T-helper 2 cell treated with Interferon-gamma antibody and Interleukin-4, amounts not matched to agents 100 ng/mL and 5 ng/mL, for 36 hours (primary cell): ENCODE results near the gene FAM131C. TPM values are rescaled to one million over a fixed set of nuclear protein-coding genes. Genes with fewer than 3 reads are reported as not detected.

Experiments
- intact Hi-C: fragments of 100-400 bp; cut with micrococcal nuclease; formaldehyde crosslinking; loops from one replicate; pipeline ENCODE4 v1.15.1; 2023
- total RNA-seq: library from RNA; stranded (reverse); gene quantifications from 2 replicates; pipeline ENCODE4 v1.2.3, GENCODE V29; 2022

The FAM131C gene, protein sequence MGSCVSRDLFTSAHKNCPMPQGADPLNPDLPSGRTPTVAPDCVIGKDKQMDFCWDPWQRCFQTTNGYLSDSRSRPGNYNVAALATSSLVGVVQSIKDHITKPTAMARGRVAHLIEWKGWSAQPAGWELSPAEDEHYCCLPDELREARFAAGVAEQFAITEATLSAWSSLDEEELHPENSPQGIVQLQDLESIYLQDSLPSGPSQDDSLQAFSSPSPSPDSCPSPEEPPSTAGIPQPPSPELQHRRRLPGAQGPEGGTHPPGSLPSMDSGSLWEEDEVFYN
- 0.41 and 0.45 TPM in 2 replicates for total RNA-seq

DNA sequence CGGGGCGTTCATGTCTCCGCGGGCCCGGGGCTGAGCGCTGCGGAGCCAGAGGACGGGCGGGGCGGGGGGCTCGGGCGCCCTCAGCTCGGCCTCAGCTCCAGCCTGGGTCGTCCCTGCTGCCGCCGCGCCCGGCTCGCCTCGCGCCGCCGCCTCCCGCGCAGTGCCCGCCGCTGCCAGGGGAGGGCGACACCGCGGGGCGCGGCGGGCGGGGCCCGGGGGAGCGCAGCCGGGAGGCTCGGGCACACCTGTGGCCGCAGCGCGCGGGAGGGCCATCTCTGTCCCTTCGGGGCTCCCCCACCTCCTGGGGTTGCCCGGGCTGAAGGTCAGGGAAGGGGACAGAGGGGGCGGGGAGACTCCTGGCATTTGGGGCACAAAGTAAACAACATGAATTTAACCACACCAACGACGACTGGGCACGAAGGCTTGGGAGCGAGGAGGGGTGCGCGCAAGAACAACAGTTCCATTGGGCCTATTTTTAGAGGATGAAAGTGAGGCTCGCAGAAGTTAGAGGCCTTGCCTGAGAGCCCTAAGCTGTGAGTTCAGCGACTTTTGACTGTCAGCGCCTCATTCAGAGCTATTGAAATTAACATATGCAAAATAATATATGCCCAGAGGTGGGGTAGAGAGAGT lies at the start of gene FAM131C:
FAM131C (minus strand) TSS at position 162 of the 630 bp plus-strand sequence. CDS start 209 bp downstream, outside the sequence.
- intact Hi-C loops = loop anchor here (5.0 kb wide), 1 partner anchor 279 kb away; the partner anchor contains the start of gene FBXO42

DNA sequence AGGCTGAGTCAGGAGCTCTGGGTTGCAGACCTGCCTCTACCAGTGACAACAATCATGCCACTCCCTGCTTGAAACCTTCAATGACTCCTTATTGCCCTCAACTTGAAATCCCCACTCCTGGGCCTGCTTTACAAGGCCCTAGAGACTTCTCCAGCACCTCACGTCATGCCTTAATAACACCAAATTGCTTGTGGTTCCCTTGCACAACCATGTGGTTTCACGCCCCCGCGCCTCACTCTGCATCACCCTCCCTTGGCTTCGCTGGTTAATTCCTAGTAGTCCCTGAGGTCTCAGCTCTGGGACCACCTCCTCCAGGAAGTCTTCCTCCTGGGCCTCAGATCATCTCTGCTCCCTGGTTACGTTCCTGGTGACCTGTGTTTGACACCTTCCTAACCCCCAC lies 49.5 kb upstream of the FAM131C start:
- intact Hi-C loops = no loop called here

DNA sequence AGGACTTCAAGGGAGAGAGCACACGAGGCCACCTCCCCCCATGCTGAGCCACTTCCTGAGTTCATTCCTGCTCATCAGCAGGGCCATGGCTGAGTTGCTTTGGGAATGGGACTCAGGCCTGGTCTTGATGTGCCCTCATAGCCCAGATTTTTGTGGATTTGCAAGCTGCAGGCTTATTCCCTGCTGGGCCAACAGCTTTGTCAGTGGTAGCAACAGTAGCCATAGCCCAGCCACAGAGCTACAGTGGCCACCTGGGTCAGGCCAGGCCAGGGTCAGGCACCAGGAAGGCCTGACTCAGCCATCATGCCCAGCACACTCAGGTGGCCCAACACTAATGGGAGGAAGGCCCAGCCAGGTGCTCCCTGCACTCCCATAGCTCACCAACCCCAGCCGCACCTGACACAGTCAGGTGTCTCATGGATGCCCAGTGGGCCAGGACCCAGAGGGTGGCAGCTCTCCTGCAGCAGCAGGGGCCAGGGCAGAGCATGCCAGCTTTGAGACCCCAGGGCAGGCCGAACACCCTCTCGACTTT lies 49.0 kb upstream of the FAM131C start:
- intact Hi-C loops = no loop called here

DNA sequence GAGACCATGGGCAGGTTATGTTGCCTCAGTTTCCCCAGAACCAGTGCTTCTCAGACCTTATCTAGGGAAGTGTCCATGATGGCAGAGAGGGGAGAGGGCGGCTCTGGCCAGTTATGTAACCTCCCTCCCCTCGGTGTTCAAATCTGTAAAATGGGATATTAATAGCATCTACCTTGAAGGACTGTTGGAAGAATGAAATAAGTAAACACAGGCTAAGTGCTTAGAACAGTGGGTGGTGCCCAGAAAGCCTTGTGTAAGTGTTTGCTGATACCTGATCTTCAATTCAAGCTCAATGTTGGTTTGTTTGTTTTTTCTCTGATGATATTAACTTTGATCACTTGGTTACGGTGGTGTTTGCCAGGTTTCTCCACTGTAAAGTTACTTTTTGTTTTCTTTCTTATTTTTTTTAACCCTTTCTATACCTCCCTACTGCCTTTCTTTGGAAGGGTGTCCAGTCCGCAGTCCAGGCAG lies 47.5 kb upstream of the FAM131C start:
- intact Hi-C loops = no loop called here

DNA sequence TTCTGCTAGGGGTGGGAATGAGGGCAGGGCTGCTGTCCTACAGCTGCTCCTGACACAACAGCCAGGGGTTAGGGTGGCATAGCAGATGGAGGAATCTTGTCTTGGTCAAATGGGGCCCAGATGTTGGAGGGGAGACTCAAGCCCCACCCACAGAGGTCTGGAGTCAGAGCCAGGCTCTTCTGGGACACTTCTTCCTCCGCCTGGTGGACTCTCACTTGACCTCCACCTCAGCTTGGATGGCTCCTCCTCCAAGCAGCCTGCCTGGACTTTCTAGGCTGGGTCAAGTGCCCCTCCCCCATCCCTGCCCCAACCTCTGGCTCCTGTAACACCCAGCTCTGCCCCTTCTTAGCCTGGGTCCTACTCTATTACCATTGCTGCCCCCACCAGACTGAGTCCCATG lies 47.0 kb upstream of the FAM131C start:
- intact Hi-C loops = no loop called here

DNA sequence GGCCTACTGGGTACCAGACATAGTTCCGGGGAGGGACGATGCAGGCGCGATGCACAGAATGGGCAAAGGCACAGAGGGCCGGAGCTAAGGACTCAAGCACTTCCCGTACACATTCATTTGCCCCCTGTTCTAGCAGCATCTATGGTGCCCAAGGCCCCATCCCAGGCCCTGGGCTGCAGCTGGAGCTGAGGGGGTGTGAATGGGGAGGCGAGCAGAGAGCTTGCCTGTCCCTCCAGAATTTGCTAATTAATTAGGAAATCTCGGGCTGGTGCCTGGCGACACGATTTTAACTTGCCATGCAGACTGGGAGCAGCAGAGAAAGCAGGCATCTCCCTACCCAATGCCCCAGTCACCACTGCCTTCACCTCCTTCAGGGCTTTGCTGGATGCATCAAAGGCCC lies 46.5 kb upstream of the FAM131C start:
- intact Hi-C loops = no loop called here

DNA sequence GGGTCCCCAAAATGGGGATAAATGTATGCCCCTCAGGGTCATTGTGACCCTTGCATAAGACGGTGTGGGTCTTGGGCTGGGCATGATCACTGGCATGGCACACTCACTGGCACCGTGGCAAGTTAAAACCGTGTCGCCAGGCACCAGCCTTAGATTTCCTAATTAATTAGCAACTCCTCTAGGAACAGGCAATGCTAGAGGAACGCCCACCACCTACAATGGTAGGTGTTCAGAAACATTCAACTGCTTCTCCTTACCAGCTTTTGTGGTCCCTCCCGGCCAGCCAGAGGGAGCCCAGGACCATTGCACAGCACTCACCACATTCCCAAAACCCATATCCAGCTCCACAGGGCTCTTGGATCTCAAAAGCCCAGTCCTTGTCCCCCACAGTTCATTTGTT lies 46.1 kb upstream of the FAM131C start:
- intact Hi-C loops = no loop called here

DNA sequence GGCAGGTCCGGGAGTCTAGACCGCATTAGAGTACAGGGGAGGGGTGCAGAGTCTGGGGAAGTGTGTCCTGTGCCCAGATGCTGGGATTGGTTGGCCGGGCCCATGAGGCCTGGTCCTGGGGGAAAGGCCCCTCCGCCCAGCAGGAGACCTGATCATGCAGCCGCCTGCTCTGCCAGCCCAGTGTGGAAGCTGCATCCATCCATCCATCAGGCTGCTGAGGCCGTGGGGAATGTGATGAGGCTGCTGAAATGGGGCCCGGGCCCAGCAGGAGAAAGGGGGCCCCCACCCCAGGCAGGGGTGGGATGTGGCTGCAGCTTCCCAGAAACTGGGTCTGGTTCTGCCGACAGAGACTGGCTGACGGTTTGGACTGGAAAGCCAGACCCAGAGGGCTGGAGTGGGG lies 45.3 kb upstream of the FAM131C start:
- intact Hi-C loops = no loop called here

DNA sequence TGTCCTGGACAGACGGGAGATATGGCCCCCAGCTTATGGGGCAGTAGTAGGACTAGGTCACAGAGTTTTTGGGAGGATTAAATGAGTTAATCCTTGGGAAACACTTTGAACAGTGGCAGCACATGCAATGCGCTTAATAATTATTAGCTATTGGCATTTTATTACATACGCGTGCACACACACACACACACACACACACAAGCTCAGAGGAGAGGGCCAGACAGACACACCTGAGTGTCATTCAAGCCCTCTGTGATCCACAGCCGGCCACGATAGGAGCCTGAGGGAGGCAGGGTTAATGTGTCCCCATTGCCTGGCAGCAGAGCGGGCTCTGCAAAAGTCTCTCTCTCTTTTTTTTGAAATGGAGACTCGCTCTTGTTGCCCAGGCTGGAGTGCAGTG lies 44.5 kb upstream of the FAM131C start:
- intact Hi-C loops = no loop called here

DNA sequence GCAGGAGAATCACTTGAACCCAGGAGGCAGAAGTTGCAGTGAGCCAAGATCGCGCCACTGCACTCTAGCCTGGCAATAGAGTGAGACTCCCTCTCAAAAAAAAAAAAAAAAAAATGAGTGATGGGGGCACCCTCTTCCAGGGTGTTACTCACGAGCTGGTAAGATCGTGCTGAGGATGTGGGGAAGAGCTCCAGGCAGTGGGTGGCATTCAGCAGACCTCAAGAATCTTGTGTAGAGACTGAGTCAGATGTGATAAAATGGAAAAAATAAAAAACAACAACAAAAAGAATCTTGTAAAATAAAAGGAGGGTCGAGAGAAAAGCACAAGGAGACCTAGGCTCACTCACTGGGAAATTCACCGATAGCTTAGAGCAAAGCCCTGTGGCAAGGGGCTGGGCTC lies 43.9 kb upstream of the FAM131C start:
- intact Hi-C loops = no loop called here

DNA sequence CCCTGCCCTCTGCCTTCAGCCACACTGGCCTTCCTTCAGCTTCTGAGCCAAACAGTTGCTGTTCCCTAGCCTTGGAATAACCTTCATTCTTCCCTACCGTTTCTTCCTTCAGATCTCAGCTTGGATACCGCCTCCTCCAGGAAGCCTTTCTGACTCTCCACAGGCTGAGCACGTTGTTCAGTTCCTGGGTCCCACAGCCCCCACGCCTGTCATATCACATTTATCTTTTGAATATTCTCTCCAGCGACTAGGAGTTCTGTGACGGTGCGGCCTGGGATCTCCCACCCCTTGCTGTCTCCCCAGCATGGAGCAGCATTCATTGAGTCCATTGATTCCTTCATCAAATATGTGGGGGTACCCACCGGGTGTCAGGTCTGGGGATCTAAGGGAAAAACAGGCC lies 43.2 kb upstream of the FAM131C start:
- intact Hi-C loops = no loop called here

DNA sequence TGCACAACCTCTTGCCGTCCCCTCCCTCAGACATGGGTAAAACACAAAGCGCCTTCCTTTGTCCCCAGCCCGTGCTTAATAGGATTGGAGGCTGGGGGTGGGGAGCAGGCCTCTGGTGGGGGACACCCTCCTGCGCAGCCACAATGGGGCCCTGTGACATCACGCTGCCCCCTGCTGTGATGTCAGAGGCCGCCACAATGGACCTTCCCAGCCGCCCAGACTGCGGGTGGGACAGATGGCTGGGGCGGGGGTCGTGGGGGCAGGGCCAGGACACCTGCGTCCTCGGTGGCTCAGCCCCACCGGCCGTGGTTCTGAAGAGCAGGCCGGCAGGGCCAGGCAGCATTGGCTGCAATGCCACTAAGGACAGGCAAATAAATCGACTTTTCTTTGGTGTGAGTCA lies 42.6 kb upstream of the FAM131C start:
- intact Hi-C loops = no loop called here

DNA sequence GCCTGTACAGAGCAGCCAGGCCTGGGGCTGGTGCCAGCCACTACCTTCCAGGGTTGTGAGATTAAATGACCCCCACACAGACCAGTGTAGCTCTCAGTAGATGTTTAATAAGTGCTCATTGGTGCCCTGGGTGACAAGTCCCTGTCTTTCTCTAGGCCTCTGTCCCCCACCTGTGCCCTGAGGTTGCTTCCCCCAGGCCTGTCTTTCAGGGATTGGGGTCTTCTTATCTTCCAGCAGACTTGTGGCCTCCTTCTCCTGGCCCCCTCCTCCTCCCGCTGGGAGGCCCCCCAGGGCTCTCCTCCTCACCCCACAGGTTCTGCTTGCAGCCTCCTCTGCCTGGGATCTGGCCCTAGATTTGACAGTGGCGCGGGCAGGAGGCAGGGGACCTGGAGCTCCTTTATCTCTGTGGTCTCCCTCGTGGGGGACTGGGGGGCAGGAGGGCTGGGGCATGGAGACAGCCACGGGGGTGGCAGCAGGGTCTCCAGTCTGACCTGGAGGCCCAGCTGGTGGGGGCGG lies 42.1 kb upstream of the FAM131C start:
- intact Hi-C loops = no loop called here

DNA sequence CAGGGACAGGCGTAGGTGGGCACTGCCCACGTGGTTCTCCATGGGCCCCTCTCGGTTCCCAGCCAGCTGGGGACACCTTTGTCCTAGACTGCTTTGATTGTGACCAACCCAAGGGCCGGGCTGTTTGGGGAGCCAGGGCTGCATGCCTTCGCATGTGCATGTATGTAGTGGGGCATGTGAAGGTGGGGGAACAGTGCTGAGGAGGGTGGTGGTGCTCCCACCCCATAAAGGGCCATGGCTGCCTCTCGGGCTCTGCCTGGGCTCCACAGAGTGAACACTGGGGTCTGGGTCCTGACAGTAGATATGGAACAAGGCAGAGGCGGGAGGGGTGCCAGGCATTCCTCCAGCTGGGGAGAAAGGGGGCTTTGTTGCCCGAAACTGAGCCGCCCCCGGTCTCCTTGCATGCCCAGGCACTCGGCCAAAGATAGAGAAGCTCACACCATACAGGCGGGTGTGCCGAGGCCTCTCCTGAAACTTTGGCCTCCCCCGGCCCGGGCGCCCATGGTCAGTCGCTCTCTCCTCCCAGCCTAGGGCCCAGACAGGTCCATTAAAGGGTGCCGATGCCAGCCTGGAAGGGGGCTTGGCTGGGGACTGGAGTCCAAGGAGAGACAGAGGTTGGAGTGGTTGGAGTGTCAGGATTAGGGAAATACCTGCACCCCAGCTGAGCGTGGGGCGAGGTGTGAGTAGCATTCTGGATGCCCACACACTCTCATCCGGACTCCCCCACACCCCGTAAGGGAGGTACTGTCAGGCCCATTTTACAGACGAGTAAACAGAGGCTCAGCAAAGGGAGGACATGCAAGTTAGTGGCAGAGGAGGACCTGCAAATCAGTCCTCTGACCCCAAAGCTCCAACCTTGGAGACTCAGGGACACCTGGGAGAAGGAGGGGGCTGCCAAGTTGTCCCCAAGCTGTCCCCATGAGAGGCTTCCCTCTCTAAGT lies 41.3 kb upstream of the FAM131C start:
- intact Hi-C loops = no loop called here

DNA sequence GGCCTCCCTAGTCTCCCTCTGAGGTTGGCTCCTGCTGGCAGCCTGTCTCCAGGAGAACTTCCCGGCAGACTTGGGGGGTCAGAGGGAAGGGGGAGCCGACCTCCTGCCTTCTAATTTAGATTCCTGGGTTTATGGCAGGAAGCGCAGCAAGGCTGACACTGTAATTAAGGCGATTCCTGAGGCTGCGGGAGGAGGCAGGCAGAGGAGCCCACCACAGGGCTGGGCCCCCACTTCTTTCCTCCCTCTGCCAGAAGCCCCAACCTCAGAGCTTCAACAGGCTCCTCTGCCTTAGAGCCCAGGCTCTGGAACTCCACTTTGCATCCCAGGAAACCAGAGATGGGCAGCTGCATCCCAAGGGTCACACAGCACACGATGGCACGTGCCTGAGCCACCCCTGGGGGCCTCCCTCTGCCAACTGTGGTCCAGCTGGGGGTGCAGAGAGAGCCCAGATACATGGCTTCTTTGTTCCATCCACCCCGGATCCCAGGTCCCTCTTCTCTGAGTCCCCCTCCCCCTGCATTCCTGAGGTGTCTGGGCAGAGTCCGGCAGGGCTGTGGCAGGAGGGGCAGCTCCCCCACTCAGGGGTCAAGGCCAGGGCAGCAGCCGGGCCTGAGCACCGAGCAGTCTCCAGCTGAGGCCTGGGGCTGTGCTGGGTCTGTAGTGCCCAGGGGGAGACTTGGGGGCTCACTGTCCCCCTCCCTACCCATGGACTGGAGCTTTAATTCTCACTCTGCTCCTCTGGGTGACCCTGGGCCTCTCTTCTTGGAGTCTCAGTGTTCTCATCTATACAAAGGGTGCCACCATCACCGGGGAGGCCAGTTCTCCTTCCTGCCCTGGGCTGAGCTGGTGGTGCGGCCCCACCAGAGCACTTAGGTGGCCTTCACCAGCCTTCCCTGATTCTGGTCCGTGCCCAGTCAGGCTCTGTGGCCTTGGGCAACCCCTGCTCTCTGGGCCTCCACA lies 39.4 kb upstream of the FAM131C start:
- intact Hi-C loops = no loop called here

DNA sequence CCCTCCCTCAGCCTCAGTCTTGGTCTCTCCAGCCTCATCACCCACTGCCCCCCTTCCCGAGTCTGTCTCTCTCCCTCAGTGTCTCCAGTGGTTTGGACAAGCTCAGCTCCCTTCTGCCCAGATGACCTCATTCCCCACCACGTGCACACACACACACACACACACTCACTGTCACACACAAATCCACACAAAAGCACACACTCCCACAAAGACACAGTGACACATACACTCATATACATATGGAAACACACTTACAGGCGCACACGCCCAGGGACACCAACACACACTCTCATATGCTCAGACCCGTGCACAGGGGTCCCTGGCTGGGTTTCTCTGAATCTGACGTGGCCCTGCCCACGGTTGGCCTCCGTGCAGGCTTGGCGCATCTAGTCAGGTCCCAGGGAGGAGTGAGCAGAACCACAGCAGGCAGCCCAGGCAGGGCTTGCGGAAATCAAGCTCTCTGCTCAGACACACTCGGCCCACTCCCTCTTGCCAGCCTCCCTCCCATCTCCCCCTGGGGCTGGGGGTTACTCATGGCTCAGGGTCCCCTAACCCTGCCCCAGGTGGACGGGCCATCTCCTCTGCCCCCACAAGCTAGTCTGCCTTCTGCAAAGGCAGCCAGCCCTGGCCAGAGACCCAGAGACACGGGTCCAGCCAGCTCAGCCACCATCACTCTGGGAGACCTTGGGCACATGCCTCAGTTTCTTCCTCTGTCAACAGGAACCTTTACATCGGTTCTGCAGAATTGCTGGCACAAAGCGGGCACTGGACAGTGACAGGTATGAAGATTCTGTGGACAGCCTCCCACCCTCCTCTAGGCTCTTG lies 38.5 kb upstream of the FAM131C start:
- intact Hi-C loops = no loop called here

DNA sequence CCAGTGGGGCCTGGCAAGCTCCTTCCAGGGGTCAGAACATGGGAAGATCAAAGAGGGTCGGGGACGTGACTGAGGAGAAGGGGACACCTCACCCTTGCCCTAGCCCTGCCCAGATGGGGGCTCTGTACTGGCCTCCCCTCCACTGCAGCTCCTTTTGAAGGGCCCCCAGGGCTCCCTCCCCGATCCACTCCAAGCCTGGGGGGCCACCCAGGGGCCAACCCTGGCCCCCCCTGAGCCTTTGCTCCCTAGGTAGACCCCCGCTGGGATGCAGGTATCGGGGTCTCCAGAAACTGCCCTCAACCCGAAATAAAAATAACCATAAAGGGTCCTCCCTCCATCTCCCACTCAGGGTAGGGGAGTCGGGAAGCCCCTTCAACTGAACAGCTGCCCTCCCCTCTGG lies 37.4 kb upstream of the FAM131C start:
- intact Hi-C loops = no loop called here

DNA sequence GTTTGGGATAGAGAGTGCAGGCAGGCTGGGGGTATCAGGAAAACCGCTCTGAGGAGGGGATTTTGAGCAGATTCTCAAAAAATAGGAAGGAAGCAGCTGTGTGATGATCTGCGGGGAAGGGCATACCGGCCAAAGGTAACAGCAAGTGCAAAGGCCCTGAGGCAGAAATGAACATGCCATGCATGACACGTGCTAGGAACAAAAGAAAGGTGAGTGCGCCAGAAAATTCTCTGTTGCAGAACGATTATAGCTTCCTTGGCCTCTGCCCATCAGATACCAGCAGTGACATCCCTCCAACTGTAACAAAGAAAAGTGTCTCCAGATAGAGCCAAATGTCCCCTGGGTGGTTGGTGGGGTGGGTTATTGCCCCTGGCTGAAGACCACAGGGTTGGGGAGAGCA lies 37.0 kb upstream of the FAM131C start:
- intact Hi-C loops = no loop called here

DNA sequence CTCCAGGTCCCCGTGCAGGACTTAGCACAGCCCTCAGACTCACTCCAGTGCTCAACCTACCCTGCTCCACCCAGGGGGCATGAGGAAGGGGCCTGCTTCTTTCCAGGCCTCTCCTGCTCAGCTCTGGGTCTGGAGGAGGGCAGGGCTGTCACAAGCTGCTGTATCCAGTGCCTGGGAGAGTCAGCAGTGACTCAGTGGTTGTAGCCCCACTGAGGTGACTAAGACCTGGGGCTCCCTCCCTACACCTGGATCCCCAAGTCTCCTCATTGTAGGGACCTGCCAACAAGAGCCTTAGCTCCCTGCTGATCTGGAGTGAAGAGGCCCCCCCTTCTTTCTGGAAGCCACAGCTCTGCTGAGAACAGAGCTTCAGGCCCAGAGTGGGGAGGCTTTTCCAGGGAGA lies 36.1 kb upstream of the FAM131C start:
- intact Hi-C loops = no loop called here
